NB4 (cell line): ENCODE results near the gene LHX5.

Experiments
- CTCF ChIP-seq: IDR thresholded peaks from one replicate; pipeline ENCODE4 v1.5.1; 2012; ENCODE audit warnings: low read depth, low read length
- MYC ChIP-seq: IDR thresholded peaks from 2 replicates; pipeline ENCODE4 v1.6.1; 2011; ENCODE audit warnings: low read depth, low read length

GRCh38 chr12:113469949-113470743, 1.5 kb downstream of the LHX5 start:
- TF ChIP-seq CTCF = no peak
- no peak for TF ChIP-seq MYC
